GM23248 (cell line): Measurements from ENCODE around the gene FBXO24. TPM values are rescaled to one million over a fixed set of nuclear protein-coding genes. Genes with fewer than 3 reads are reported as not detected.
"Not testable (repeated sequence)": the region's sequence is repeated elsewhere in the genome, so short reads cannot be mapped to it uniquely, and the experiment has no call there.

Experiments used
- DNase-seq: peaks from one replicate; pipeline ENCODE4 v3.0.0-alpha.2; 2015
- H2AFZ ChIP-seq: fragments of 200-600 bp; sonication (generic); 2 replicates; pipeline ENCODE4 v1.6.1; 2016; ENCODE audit warnings: antibody characterized with exemption
- H3F3A ChIP-seq: fragments of 200-600 bp; sonication (generic); 2 replicates; pipeline ENCODE4 v1.6.1; 2016; ENCODE audit warnings: mild to moderate bottlenecking, antibody characterized with exemption, mixed run types; ENCODE audit not compliant: insufficient read depth
- H3K27ac ChIP-seq: fragments of 200-600 bp; sonication (generic); 2 replicates; pipeline ENCODE4 v1.5.1; 2016; ENCODE audit warnings: mild to moderate bottlenecking
- H3K27me3 ChIP-seq: fragments of 200-600 bp; sonication (generic); replicated peaks from 2 replicates; pipeline ENCODE4 v1.6.1; 2016; ENCODE audit warnings: mild to moderate bottlenecking; ENCODE audit not compliant: insufficient read depth
- H3K36me3 ChIP-seq: fragments of 200-600 bp; sonication (generic); 2 replicates; pipeline ENCODE4 v1.6.1; 2016; ENCODE audit warnings: low read depth, mild to moderate bottlenecking
- H3K4me1 ChIP-seq: fragments of 200-600 bp; sonication (generic); 2 replicates; pipeline ENCODE4 v1.6.1; 2016; ENCODE audit warnings: mild to moderate bottlenecking; ENCODE audit not compliant: insufficient read depth
- H3K4me2 ChIP-seq: fragments of 200-600 bp; sonication (generic); one replicate; pipeline ENCODE4 v1.6.1; 2016; ENCODE audit warnings: mild to moderate bottlenecking; ENCODE audit not compliant: unreplicated experiment
- H3K4me3 ChIP-seq: fragments of 200-600 bp; sonication (generic); 2 replicates; pipeline ENCODE4 v1.5.1; 2016; ENCODE audit warnings: mild to moderate bottlenecking
- H3K79me2 ChIP-seq: fragments of 200-600 bp; sonication (generic); 2 replicates; pipeline ENCODE4 v1.6.1; 2016; ENCODE audit warnings: mild to moderate bottlenecking; ENCODE audit not compliant: insufficient read depth
- H3K9ac ChIP-seq: fragments of 200-600 bp; sonication (generic); 2 replicates; pipeline ENCODE4 v1.6.1; 2016; ENCODE audit warnings: mild to moderate bottlenecking
- H3K9me2 ChIP-seq: fragments of 200-600 bp; sonication (generic); 2 replicates; pipeline ENCODE4 v1.6.1; 2016; ENCODE audit warnings: mixed run types, mild to moderate bottlenecking, moderate library complexity; ENCODE audit not compliant: insufficient read depth
- H3K9me3 ChIP-seq: fragments of 200-600 bp; sonication (generic); one replicate; pipeline ENCODE4 v1.6.1; 2017; ENCODE audit warnings: low read depth
- H4K20me1 ChIP-seq: fragments of 200-600 bp; sonication (generic); 2 replicates; pipeline ENCODE4 v1.6.0; 2016; ENCODE audit not compliant: insufficient read depth
- EZH2 ChIP-seq: fragments of 200-600 bp; sonication (generic); IDR thresholded peaks from 2 replicates; pipeline ENCODE4 v1.6.1; 2018; ENCODE audit warnings: antibody characterized with exemption, mild to moderate bottlenecking; ENCODE audit not compliant: insufficient read depth, poor library complexity, severe bottlenecking
- EZH2phosphoT487 ChIP-seq: fragments of 200-600 bp; sonication (generic); IDR thresholded peaks from 2 replicates; pipeline ENCODE4 v1.6.1; 2018; ENCODE audit warnings: antibody characterized with exemption, moderate library complexity, mild to moderate bottlenecking, low read depth; ENCODE audit not compliant: insufficient read depth
- WGBS, 2 experiments: methylation state at CpG; one replicate each; pipeline ENCODE4 v1.1.6; 2015 to 2017; ENCODE audit warnings: low lambda C conversion rate in 2 of 2, low coverage in 1 of 2; ENCODE audit errors: missing lambda C conversion rate in 2 of 2; 5-methylcytosine and 5-hydroxymethylcytosine counted together
- in situ Hi-C: fragments of 300-500 bp; cut with MboI; formaldehyde crosslinking; loops from 2 replicates; pipeline ENCODE4 v1.15.0; 2020
- polyA plus RNA-seq: library from polyadenylated mRNA; unstranded; fragments of >200 nt; fragmentation: Nextera tagmentation; extraction: Ambion mirVana; gene quantifications from 2 replicates; pipeline ENCODE4 v1.2.1, GENCODE V29; 2016
- total RNA-seq: library from RNA; depleted of rRNA; stranded (reverse); fragments of >200 nt; shearing (Covaris generic); gene quantifications from 2 replicates; pipeline ENCODE4 v1.2.3, GENCODE V29; 2014; rRNA removed

FBXO24 gene
- 0.43 and 0.89 TPM in 2 replicates for total RNA-seq
- polyA plus RNA-seq = 0.11 and 0.38 TPM in 2 replicates

GRCh38 chr7:100586266-100587025 lies at the start of gene FBXO24:
TSS of gene FBXO24 (plus strand) at chr7:100586328. CDS start at chr7:100586626, 298 bp downstream.
- H3K4me1 ChIP-seq = 0 out of 2 replicates have a peak, but pooled peaks cover 5% of the 10 kb centered on the region
- peak within 1 kb of the TSS; percentile 87 for H2AFZ ChIP-seq
- TF ChIP-seq EZH2phosphoT487 (no peak), EZH2 (no peak)
- in situ Hi-C loops = no loop called here
- DNase-seq = peak; percentile 100
- H3K9me2 ChIP-seq = no peaks in the 10 kb centered on the region
- no peaks in the 10 kb centered on the region for H3K27me3 ChIP-seq
- H3K9me3 ChIP-seq = no peaks in the 10 kb centered on the region
- H3K27ac ChIP-seq = peak within 1 kb of the TSS; percentile 62
- H3F3A ChIP-seq = no peaks in the 10 kb centered on the region
- peak within 1 kb of the TSS; percentile 93 for H3K4me3 ChIP-seq
- H3K36me3 ChIP-seq = no peaks in the 10 kb centered on the region
- H3K4me2 ChIP-seq = peak within 1 kb of the TSS; percentile 93
- peak within 1 kb of the TSS; percentile 90 for H3K9ac ChIP-seq
- 1% methylated on average over 44 to 51 of the region's 53 CpGs for WGBS, 2 experiments
- peaks cover 20% of the 10 kb centered on the region for H3K79me2 ChIP-seq
- no peaks in the 10 kb centered on the region for H4K20me1 ChIP-seq

- H3F3A ChIP-seq, H3K9ac ChIP-seq, H3K9me2 ChIP-seq, H3K4me2 ChIP-seq, H3K27ac ChIP-seq, H3K79me2 ChIP-seq, H3K4me3 ChIP-seq, H3K36me3 ChIP-seq, H3K4me1 ChIP-seq, H4K20me1 ChIP-seq, H2AFZ ChIP-seq, in situ Hi-C loops, DNase-seq, H3K27me3 ChIP-seq, H3K9me3 ChIP-seq: not testable (repeated sequence)
- 38% methylated on average over 2 of the region's 2 CpGs for WGBS, 2 experiments
Measured at GRCh38 chr7:100536695-100537094, 49.4 kb upstream of the FBXO24 start.

GRCh38 chr7:100538348-100538653 lies 47.8 kb upstream of the FBXO24 start:
- in situ Hi-C loops = no loop called here

GRCh38 chr7:100538654-100539435 lies 47.3 kb upstream of the FBXO24 start, which contains the start of gene AGFG2:
TSS of gene AGFG2 (plus strand) at chr7:100539203. CDS start at chr7:100539347, 144 bp downstream.
- Histone ChIP-seq H3K4me3 (peak within 1 kb of the TSS; percentile 83), H3K4me2 (peak within 1 kb of the TSS; percentile 78), H2AFZ (peak within 1 kb of the TSS; percentile 91), H4K20me1 (no peaks in the 10 kb centered on the region), H3F3A (no peaks in the 10 kb centered on the region), H3K9me2 (no peaks in the 10 kb centered on the region), H3K9me3 (no peaks in the 10 kb centered on the region), H3K27me3 (no peaks in the 10 kb centered on the region), H3K4me1 (no peaks in the 10 kb centered on the region; the same call in 1 of the 2 replicates), H3K27ac (peak within 1 kb of the TSS; percentile 22; the same call in 1 of the 2 replicates), H3K9ac (peak within 1 kb of the TSS; percentile 71), H3K79me2 (no peaks in the 10 kb centered on the region), H3K36me3 (no peaks in the 10 kb centered on the region)
- DNase-seq = peak; percentile 100
- WGBS, 2 experiments = 1% methylated on average over 54 to 60 of the region's 60 CpGs
- in situ Hi-C loops = no loop called here
- no peak for TF ChIP-seq EZH2
- no peak for TF ChIP-seq EZH2phosphoT487

More at GRCh38 chr7:100538348-100538653, 47.8 kb upstream of the FBXO24 start:
- Histone ChIP-seq H3K79me2 (no peaks in the 10 kb centered on the region), H3K9me3 (no peaks in the 10 kb centered on the region), H3K9me2 (no peaks in the 10 kb centered on the region), H3K4me1 (no peaks in the 10 kb centered on the region; the same call in 1 of the 2 replicates), H3K4me3 (peak overlapping the region; percentile 66), H3F3A (no peaks in the 10 kb centered on the region), H3K9ac (peak overlapping the region; percentile 4; the same call in 1 of the 2 replicates), H3K4me2 (peak overlapping the region; percentile 78), H2AFZ (peak overlapping the region; percentile 74), H3K27me3 (no peaks in the 10 kb centered on the region), H3K36me3 (no peaks in the 10 kb centered on the region), H4K20me1 (no peaks in the 10 kb centered on the region), H3K27ac (peak overlapping the region; percentile 22; the same call in 1 of the 2 replicates)
- no peak for DNase-seq
- no peak for TF ChIP-seq EZH2phosphoT487
- TF ChIP-seq EZH2 = no peak
- 7 to 8% methylated on average over 8 of the region's 8 CpGs for whole genome bisulfite sequencing, 2 experiments
